IMR-90 (cell line): ENCODE data around the gene ATP10B.

ENCODE experiments used
- BHLHE40 ChIP-seq: fragments of 150-350 bp; IDR thresholded peaks from 2 replicates; pipeline ENCODE4 v1.6.1; 2016; ENCODE audit warnings: mild to moderate bottlenecking, low read depth, low read length
- CEBPB ChIP-seq: IDR thresholded peaks from 2 replicates; pipeline ENCODE4 v1.6.1; 2012; ENCODE audit warnings: low read depth, low read length, improper control_type of control experiment
- CHD1 ChIP-seq: IDR thresholded peaks from 2 replicates; pipeline ENCODE4 v1.6.1; 2012; ENCODE audit warnings: low read depth, low read length, improper control_type of control experiment
- CTCF ChIP-seq: conservative IDR thresholded peaks from 2 replicates; pipeline ENCODE4 v1.5.1; 2012; ENCODE audit warnings: mild to moderate bottlenecking, low read depth, low read length, improper control_type of control experiment
- FOS ChIP-seq: fragments of 150-350 bp; IDR thresholded peaks from 2 replicates; pipeline ENCODE4 v1.6.1; 2016; ENCODE audit warnings: low read depth, low read length
- MAFK ChIP-seq: IDR thresholded peaks from 2 replicates; pipeline ENCODE4 v1.6.1; 2012; ENCODE audit warnings: low read depth, low read length, improper control_type of control experiment
- MAZ ChIP-seq: IDR thresholded peaks from 2 replicates; pipeline ENCODE4 v1.6.1; 2012; ENCODE audit warnings: low read depth, mild to moderate bottlenecking, low read length, improper control_type of control experiment, moderate library complexity, borderline replicate concordance
- MXI1 ChIP-seq: IDR thresholded peaks from 2 replicates; pipeline ENCODE4 v1.6.1; 2012; ENCODE audit warnings: low read depth, mild to moderate bottlenecking, low read length, moderate library complexity, borderline replicate concordance
- POLR2A ChIP-seq: IDR thresholded peaks from 2 replicates; pipeline ENCODE4 v1.6.1; 2012; ENCODE audit warnings: mild to moderate bottlenecking, low read depth, low read length
- RAD21 ChIP-seq: IDR thresholded peaks from 2 replicates; pipeline ENCODE4 v1.6.1; 2012; ENCODE audit warnings: low read length, improper control_type of control experiment
- RCOR1 ChIP-seq: IDR thresholded peaks from 2 replicates; pipeline ENCODE4 v1.6.1; 2012; ENCODE audit warnings: mild to moderate bottlenecking, low read length, improper control_type of control experiment; ENCODE audit not compliant: insufficient replicate concordance
- SMC3 ChIP-seq: fragments of 150-350 bp; IDR thresholded peaks from 2 replicates; pipeline ENCODE4 v1.6.1; 2016; ENCODE audit warnings: low read depth, mild to moderate bottlenecking, antibody characterized with exemption, low read length, moderate library complexity
- TF ChIP-seq, protein P1 (sequence below): fragments of 150-350 bp; IDR thresholded peaks from 2 replicates; pipeline ENCODE4 v1.6.1; 2017; ENCODE audit warnings: mild to moderate bottlenecking, antibody characterized with exemption, low read length, low read depth
- TF ChIP-seq, protein P2 (sequence below): fragments of 150-350 bp; IDR thresholded peaks from 2 replicates; pipeline ENCODE4 v1.6.1; 2016; ENCODE audit warnings: low read depth, mild to moderate bottlenecking, low read length, moderate library complexity, borderline replicate concordance

DNA sequence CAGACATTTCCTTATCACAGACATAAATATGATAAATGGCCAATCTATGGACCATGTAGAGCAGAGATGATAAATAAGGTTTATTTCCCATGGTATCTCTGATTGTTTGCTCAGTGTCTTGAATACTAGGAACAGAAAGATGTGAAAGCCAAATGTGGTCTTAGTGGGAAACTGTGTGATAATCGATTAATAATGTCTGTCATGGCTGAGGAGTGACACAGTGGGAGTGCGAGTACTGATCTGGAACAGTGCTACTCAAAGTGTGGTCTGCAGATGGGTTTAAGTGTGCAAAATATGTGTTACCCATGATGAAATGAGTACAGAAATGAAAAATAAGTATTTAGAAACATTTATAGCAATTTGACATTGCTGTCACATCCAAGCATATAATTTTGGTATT lies 337.8 kb downstream of the ATP10B start:
- TF ChIP-seq, protein P1, sequence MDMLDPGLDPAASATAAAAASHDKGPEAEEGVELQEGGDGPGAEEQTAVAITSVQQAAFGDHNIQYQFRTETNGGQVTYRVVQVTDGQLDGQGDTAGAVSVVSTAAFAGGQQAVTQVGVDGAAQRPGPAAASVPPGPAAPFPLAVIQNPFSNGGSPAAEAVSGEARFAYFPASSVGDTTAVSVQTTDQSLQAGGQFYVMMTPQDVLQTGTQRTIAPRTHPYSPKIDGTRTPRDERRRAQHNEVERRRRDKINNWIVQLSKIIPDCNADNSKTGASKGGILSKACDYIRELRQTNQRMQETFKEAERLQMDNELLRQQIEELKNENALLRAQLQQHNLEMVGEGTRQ: no peak
- TF ChIP-seq CTCF (no peak), CHD1 (no peak), POLR2A (no peak), SMC3 (no peak), MAFK (no peak), BHLHE40 (no peak), RCOR1 (no peak), RAD21 (no peak), FOS (no peak), MXI1 (no peak), MAZ (no peak), CEBPB (no peak)
- TF ChIP-seq, protein P2, sequence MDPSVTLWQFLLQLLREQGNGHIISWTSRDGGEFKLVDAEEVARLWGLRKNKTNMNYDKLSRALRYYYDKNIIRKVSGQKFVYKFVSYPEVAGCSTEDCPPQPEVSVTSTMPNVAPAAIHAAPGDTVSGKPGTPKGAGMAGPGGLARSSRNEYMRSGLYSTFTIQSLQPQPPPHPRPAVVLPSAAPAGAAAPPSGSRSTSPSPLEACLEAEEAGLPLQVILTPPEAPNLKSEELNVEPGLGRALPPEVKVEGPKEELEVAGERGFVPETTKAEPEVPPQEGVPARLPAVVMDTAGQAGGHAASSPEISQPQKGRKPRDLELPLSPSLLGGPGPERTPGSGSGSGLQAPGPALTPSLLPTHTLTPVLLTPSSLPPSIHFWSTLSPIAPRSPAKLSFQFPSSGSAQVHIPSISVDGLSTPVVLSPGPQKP: no peak
